Activated T-helper 1 cell treated with anti-CD3 and anti-CD28 coated beads, Interleukin-12 subunit alpha, Interleukin-12 subunit beta, Interleukin-2, Interleukin-4 antibody, amounts not matched to agents 30 ng/mL and 10 ng/mL and 1 ng/mL, durations not matched to agents 14 hours and 24 hours and 36 hours (primary cell): ENCODE results near the gene TNS4. TPM values are rescaled to one million over a fixed set of nuclear protein-coding genes. Genes with fewer than 3 reads are reported as not detected.
A peak's percentile ranks its signal among the peaks of the same experiment; 100 is the strongest.

Source experiments
- DNase-seq: peaks from one replicate; pipeline ENCODE4 v3.0.0; 2021; ENCODE audit warnings: low spot score
- H3K27ac Mint-ChIP-seq: one replicate; pipeline ENCODE4 v1.8.0; 2021; ENCODE audit warnings: mild to moderate bottlenecking, mixed read lengths
- H3K27me3 Mint-ChIP-seq: one replicate; pipeline ENCODE4 v1.8.0; 2022; ENCODE audit warnings: mild to moderate bottlenecking, moderate library complexity, mixed read lengths; ENCODE audit not compliant: insufficient read depth
- H3K36me3 Mint-ChIP-seq: one replicate; pipeline ENCODE4 v1.8.0; 2021; ENCODE audit warnings: low read depth, mixed read lengths
- H3K4me1 Mint-ChIP-seq: one replicate; pipeline ENCODE4 v1.8.0; 2021; ENCODE audit warnings: low read depth, mixed read lengths
- H3K4me3 Mint-ChIP-seq: one replicate; pipeline ENCODE4 v1.8.0; 2021; ENCODE audit warnings: mild to moderate bottlenecking, moderate library complexity, mixed read lengths
- H3K9me3 Mint-ChIP-seq: one replicate; pipeline ENCODE4 v1.8.0; 2021; ENCODE audit warnings: mixed read lengths
- intact Hi-C: fragments of 100-400 bp; cut with micrococcal nuclease; formaldehyde crosslinking; loops from one replicate; pipeline ENCODE4 v1.15.1; 2024
- total RNA-seq: library from RNA; stranded (reverse); gene quantifications from 2 replicates; pipeline ENCODE4 v1.2.3, GENCODE V29; 2022

Gene TNS4
- total RNA-seq, 1 donor from 2014 or later: 14.5 TPM

GRCh38 chr17:40447806-40448205 lies 53.6 kb downstream of the TNS4 start:
- H3K27me3 Mint-ChIP-seq: no peaks in the 10 kb centered on the region
- peaks cover 9% of the 10 kb centered on the region for H3K36me3 Mint-ChIP-seq
- intact Hi-C loops: loop anchor here (5.0 kb wide), 1 partner anchor 159 kb away; no protein-coding TSS in a partner anchor
- peak overlapping the region; percentile 28 for H3K4me3 Mint-ChIP-seq
- H3K27ac Mint-ChIP-seq: peak overlapping the region; percentile 1
- DNase-seq: no peak
- H3K4me1 Mint-ChIP-seq: peaks cover 66% of the 10 kb centered on the region
- H3K9me3 Mint-ChIP-seq: no peaks in the 10 kb centered on the region

DNA sequence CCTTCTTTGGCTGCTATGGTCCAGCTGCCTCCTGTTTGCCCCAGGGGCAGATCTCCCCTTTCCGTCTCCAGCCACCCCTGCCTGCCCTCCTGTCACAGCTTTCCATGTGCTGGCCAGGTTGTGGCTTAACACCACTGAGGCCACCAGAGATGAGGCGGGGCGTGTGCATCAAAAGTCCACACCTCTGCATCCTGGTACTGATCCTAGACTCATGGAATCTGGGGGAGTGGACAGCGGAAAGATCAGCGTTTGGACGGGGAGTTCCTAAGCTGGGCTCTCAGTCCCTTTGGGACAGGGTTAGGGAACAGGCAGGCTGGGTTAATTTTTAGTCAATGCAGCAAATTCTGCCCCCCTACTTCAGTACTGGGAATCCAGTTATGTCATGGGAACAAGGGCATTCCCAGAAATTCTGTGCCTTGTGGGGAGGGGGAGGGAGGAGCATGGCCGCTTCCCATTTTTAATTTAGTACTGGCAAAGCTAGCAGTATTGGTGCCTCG lies 54.2 kb downstream of the TNS4 start:
- no peaks in the 10 kb centered on the region for H3K27me3 Mint-ChIP-seq
- peaks cover 6% of the 10 kb centered on the region for H3K36me3 Mint-ChIP-seq
- no peak overlapping the region for H3K27ac Mint-ChIP-seq
- intact Hi-C loops: loop anchor here (5.0 kb wide), 1 partner anchor 160 kb away; no protein-coding TSS in a partner anchor
- DNase-seq: no peak
- H3K4me3 Mint-ChIP-seq: peak overlapping the region; percentile 19
- peaks cover 66% of the 10 kb centered on the region for H3K4me1 Mint-ChIP-seq
- no peaks in the 10 kb centered on the region for H3K9me3 Mint-ChIP-seq

DNA sequence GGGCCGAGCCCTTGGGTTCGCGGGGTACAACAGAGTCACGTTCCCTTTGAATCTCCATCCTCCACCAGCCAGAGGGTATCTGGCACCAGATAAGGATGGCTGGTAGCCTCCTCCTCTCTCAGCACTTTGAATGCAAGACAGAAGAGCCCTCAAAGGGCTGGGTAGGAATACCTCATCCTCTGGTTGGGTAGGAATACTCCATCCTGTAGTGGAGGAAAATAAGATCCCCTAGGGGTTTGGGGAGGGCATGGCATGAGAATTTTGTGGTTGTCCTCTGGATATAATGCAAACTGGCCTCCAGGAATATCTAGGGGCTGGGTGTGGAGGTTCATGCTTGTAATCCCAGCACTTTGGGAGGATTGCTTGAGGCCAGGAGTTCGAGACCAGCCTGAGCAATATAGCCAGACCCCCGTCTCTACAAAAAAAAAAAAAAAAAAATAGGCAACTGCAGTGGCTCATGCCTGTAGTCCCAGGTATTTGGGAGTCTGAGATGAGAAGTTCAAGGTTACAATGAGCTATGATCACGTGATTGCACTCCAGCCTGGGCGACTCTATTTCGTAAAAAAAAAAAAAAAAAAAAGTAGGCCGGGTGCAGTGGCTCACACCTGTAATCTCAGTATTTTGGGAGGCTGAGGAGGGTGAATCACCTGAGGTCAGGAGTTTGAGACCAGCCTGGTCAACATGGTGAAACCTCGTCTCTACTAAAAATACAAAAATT lies 55.5 kb downstream of the TNS4 start:
- no peak for DNase-seq
- Mint-ChIP-seq H3K9me3 (no peaks in the 10 kb centered on the region), H3K4me1 (peaks cover 64% of the 10 kb centered on the region), H3K27ac (peak overlapping the region; percentile 90), H3K36me3 (peaks cover 3% of the 10 kb centered on the region), H3K4me3 (peak overlapping the region; percentile 80), H3K27me3 (peaks cover 2% of the 10 kb centered on the region)
- intact Hi-C loops: loop anchor here (1.0 to 5.0 kb wide), 5 partner anchors 19 to 161 kb away; no protein-coding TSS in a partner anchor

GRCh38 chr17:40443988-40444899 lies 57.2 kb downstream of the TNS4 start:
- H3K4me3 Mint-ChIP-seq: peak overlapping the region; percentile 80
- no peaks in the 10 kb centered on the region for H3K9me3 Mint-ChIP-seq
- no peak for DNase-seq
- peaks cover 62% of the 10 kb centered on the region for H3K4me1 Mint-ChIP-seq
- H3K36me3 Mint-ChIP-seq: no peaks in the 10 kb centered on the region
- peaks cover 5% of the 10 kb centered on the region for H3K27me3 Mint-ChIP-seq
- intact Hi-C loops: loop anchor here (1.0 kb wide), 4 partner anchors 26 to 116 kb away; no protein-coding TSS in a partner anchor
- peak overlapping the region; percentile 90 for H3K27ac Mint-ChIP-seq

- intact Hi-C loops: loop anchor here (1.0 kb wide), 3 partner anchors 25 to 85 kb away; no protein-coding TSS in a partner anchor
- H3K36me3 Mint-ChIP-seq: no peaks in the 10 kb centered on the region
- peak within 1 kb of the TSS; percentile 90 for H3K27ac Mint-ChIP-seq
- peaks cover 7% of the 10 kb centered on the region for H3K27me3 Mint-ChIP-seq
- DNase-seq: peak; percentile 63
- H3K9me3 Mint-ChIP-seq: no peaks in the 10 kb centered on the region
- H3K4me1 Mint-ChIP-seq: peaks cover 62% of the 10 kb centered on the region
- peak within 1 kb of the TSS; percentile 80 for H3K4me3 Mint-ChIP-seq
These were observed 58.0 kb downstream of the TNS4 start, which contains the start of gene IGFBP4 for GRCh38 chr17:40443196-40443987. Gene IGFBP4, plus strand, starts transcription at chr17:40443450. Its CDS starts 286 bp downstream, at chr17:40443736.

DNA sequence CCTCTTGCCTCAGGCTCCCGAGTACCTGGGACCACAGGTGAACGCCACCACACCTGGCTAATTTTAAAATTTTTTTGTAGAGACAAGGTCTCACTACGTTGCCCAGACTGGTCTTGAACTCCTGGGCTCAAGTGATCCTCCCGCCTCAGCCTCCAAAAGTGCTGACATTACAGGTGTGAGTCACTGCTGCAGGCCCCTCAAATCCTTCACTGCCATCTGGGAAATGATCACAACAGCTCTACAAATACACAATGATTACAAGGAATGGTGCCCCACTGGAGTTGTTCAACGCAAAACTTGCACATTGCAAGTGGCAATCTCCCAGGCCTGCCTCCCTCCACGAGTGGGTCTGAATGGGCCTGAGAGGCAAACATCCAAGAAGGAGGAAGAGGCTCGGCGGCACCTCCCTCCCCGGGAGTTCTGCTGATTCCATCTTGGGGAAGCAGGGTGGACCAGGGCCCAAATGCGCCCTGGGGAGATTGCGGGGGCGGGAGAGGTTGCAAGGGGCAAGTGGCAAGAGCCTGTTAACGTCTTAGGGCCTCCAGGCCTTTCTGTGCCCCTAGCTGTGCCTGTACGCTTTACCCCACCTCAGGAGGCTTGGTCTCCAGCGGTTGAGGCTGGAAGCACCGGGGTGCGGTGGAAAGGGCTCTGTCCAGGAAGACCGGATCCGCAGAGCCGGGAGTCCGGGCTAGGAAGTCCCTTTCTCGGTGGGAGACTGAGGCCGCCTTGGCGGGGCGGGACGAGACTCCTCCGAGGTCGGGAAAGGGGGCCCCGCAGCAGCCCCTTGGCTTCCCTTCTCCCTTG lies 58.8 kb downstream of the TNS4 start:
- no peak for DNase-seq
- Mint-ChIP-seq H3K27ac (no peak overlapping the region), H3K27me3 (peaks cover 7% of the 10 kb centered on the region), H3K4me3 (peak overlapping the region; percentile 77), H3K4me1 (peaks cover 54% of the 10 kb centered on the region), H3K9me3 (no peaks in the 10 kb centered on the region), H3K36me3 (no peaks in the 10 kb centered on the region)
- intact Hi-C loops: loop anchor here (1.0 kb wide), 3 partner anchors 24 to 84 kb away; no protein-coding TSS in a partner anchor

GRCh38 chr17:40440166-40440565 lies 61.3 kb downstream of the TNS4 start:
- intact Hi-C loops: no loop called here
- no peaks in the 10 kb centered on the region for H3K9me3 Mint-ChIP-seq
- H3K27ac Mint-ChIP-seq: no peak overlapping the region

DNA sequence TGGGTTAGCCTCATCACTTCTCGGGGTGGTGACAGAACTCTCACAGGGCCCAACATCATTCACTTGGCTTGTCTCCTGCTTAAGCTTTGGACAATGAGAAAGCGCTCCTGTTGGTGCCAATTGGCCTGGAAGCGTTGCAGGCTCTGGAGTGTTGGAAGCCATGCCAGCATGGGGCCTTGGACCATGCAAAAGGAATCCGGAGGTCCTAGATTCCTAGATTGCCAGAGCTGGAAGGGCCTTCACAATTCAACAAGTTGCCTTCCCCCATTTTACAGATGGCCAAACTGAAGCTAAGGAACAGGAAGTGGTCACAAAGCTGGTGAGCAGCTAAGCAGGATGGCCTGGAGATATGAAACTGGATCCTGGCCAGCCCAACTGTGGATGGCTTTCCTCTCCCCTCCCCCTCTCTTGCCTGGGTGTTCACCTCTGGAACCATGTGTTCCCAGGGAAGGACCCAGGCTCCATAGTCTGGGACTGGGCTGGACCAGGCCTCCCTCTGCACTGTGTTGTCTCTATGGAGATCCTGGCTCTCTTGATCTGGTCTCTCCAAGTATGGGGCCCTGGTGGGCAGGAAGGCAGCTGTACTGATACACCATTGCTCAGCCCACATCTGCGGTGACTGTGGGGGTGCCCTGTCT lies 64.2 kb downstream of the TNS4 start:
- no peak for DNase-seq
- Mint-ChIP-seq H3K36me3 (no peaks in the 10 kb centered on the region), H3K9me3 (no peaks in the 10 kb centered on the region), H3K27me3 (peaks cover 14% of the 10 kb centered on the region), H3K4me1 (peaks cover 31% of the 10 kb centered on the region), H3K4me3 (no peak overlapping the region), H3K27ac (no peak overlapping the region)
- intact Hi-C loops: no loop called here

More at GRCh38 chr17:40440166-40440565, 61.3 kb downstream of the TNS4 start:
- Mint-ChIP-seq H3K36me3 (no peaks in the 10 kb centered on the region), H3K4me1 (peaks cover 37% of the 10 kb centered on the region), H3K27me3 (peaks cover 13% of the 10 kb centered on the region), H3K4me3 (no peak overlapping the region)
- DNase-seq: no peak

- intact Hi-C loops: no loop called here
- H3K4me3 Mint-ChIP-seq: no peak overlapping the region
- H3K36me3 Mint-ChIP-seq: no peaks in the 10 kb centered on the region
- no peaks in the 10 kb centered on the region for H3K9me3 Mint-ChIP-seq
- no peak overlapping the region for H3K27ac Mint-ChIP-seq
- H3K27me3 Mint-ChIP-seq: peaks cover 17% of the 10 kb centered on the region
- DNase-seq: no peak
- H3K4me1 Mint-ChIP-seq: peaks cover 35% of the 10 kb centered on the region
These were observed 64.8 kb downstream of the TNS4 start for GRCh38 chr17:40436636-40437035.

DNA sequence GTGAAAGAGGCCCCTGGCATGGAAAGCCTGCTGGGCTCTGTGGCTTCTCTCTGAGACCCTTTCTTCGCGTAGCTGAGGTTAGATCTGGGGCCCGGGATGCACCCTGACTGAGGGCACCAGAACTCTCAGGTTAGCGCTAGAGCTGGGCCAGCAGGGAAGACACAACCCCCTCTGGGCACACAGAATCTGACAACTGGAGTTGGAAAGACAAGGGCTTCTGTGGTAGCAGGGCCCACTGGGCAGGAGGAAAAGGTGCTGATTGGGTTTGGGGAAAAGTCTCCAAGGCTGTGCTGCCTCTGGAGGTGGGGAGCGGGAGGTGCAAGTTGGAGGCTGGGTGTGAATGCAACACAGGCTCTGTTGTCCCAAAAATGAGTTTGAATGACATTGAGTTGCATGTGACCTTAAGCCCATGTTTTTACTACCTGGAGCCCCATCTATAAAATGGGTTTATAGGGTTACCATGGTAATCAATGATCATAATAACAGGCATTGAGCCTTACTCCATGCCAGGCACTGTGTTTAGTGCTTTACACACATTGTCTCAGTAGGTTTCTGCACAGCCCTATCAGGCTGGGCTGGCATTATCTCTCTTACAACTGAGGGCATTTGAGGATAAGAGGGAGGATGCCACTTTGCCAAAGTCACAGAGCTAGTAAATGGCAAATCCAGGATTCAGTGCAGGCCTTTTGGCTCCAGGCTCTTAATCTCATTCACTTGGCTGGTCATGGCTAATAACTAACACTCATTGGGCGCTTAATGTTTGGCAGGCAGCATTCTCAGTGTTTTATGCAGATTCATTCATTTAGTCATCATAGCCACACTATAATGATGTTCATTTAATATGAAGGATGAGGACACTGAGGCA lies 67.6 kb downstream of the TNS4 start:
- intact Hi-C loops: loop anchor here (2.0 kb wide), 1 partner anchor 17 kb away; the partner anchor contains the start of gene TOP2A
- peaks cover 33% of the 10 kb centered on the region for H3K27me3 Mint-ChIP-seq
- no peak overlapping the region for H3K4me3 Mint-ChIP-seq
- H3K36me3 Mint-ChIP-seq: peaks cover 3% of the 10 kb centered on the region
- H3K27ac Mint-ChIP-seq: no peak overlapping the region
- H3K4me1 Mint-ChIP-seq: peaks cover 19% of the 10 kb centered on the region
- no peaks in the 10 kb centered on the region for H3K9me3 Mint-ChIP-seq
- DNase-seq: no peak
